ENCODE measurements around the gene TTC14.
"Not testable (repeated sequence)": the region's sequence is repeated elsewhere in the genome, so short reads cannot be mapped to it uniquely, and the experiment has no call there.

TTC14 gene

DNA sequence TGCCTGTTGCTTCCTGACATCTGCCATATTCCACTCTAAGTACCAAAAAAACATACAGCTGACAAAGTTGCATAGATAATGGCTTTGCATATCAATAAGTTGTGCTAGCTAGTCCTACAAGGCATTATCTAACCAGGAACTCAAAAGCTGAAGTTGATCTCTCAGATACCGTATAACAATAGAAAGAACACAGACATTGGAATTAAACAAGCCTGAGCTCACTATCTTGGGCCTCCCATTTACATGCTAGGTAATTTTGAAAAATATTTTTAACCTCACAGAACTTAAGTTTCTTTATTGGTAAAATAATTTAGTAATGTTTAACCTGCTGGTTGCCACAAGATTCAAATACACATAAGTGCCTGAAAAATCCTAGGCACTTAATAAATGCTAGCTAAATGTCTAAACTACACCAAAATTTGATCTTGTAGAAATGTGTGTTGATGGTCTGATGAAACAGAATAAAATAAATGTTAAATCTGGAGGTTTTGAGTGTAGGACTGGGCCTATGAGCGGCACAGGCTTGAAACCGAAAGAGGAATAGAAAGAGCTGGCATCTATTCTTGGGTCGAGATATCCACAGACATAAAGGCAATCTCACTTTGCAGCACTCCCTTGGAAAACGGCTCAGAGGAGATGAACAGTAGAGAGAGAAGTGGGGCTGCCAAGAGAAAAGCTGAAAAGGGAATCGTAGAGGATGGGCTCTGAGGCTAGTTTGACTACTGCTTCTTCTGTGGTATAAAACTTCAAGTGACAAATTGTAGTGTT lies 29.9 kb upstream of the TTC14 start:
- TF ChIP-seq CTCF (IDR thresholded peaks at IDR 0.05), result no peak

DNA sequence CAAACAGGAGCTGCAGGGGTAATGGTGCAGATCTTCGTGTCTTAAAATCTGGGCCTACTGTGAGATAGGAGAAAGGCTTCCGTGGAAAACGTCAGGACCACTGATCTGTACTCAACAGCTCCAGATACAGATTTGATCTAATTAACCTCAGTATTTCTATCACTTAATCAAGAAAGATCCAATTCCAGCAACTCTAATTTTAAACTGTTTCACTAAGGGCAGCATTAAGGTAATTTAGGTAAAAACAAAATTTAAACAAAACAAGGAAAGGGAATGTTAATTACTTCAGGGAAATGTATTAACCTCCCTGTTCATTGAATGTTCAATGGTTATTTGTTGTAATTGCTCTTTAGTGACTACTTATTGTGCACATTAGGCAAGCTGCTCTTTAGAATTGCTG lies 26.4 kb upstream of the TTC14 start:
- Histone ChIP-seq H3K79me2 (no peaks in the 10 kb centered on the region), H3K36me3 (ENCODE audit: control insufficient read depth, insufficient read depth, low read length) (no peaks in the 10 kb centered on the region), H3K27ac (no peak overlapping the region), H3K4me3 (ENCODE audit: low read depth, low read length) (no peak overlapping the region), H3K4me2 (ENCODE audit: low read length) (no peak overlapping the region), H3K9ac (no peak overlapping the region), H3K4me1 (no peaks in the 10 kb centered on the region), H3K9me3 (ENCODE audit: control insufficient read depth, low read length) (no peaks in the 10 kb centered on the region), H2AFZ (no peak overlapping the region), H3K27me3 (ENCODE audit: control insufficient read depth, insufficient read depth, low read length) (no peaks in the 10 kb centered on the region)
- no peak for TF ChIP-seq CTCF (IDR thresholded peaks at IDR 0.05)

More for the DNA sequence above, 29.9 kb upstream of the TTC14 start:
- Histone ChIP-seq H3K4me1 (no peaks in the 10 kb centered on the region), H2AFZ (no peak overlapping the region), H3K27me3 (ENCODE audit: control insufficient read depth, insufficient read depth, low read length) (no peaks in the 10 kb centered on the region), H3K79me2 (no peaks in the 10 kb centered on the region), H3K36me3 (ENCODE audit: control insufficient read depth, insufficient read depth, low read length) (no peaks in the 10 kb centered on the region), H3K27ac (no peak overlapping the region), H3K4me3 (ENCODE audit: low read depth, low read length) (no peak overlapping the region), H3K4me2 (ENCODE audit: low read length) (no peak overlapping the region), H3K9ac (no peak overlapping the region), H3K9me3 (ENCODE audit: control insufficient read depth, low read length) (no peaks in the 10 kb centered on the region)

- no peak overlapping the region for H3K4me2 ChIP-seq (ENCODE audit: low read length)
- TF ChIP-seq CTCF (IDR thresholded peaks at IDR 0.05), result no peak
- no peaks in the 10 kb centered on the region for H3K36me3 ChIP-seq (ENCODE audit: control insufficient read depth, insufficient read depth, low read length)
- H3K4me1 ChIP-seq, result peaks cover 3% of the 10 kb centered on the region
- no peak overlapping the region for H2AFZ ChIP-seq
- no peaks in the 10 kb centered on the region for H3K79me2 ChIP-seq
- no peaks in the 10 kb centered on the region for H3K27me3 ChIP-seq (ENCODE audit: control insufficient read depth, insufficient read depth, low read length)
- no peak overlapping the region for H3K4me3 ChIP-seq (ENCODE audit: low read depth, low read length)
- H3K9ac ChIP-seq, result no peak overlapping the region
- H3K27ac ChIP-seq, result no peak overlapping the region
- no peaks in the 10 kb centered on the region for H3K9me3 ChIP-seq (ENCODE audit: control insufficient read depth, low read length)
Measured at GRCh38 chr3:180580934-180581333, 21.0 kb upstream of the TTC14 start.

DNA sequence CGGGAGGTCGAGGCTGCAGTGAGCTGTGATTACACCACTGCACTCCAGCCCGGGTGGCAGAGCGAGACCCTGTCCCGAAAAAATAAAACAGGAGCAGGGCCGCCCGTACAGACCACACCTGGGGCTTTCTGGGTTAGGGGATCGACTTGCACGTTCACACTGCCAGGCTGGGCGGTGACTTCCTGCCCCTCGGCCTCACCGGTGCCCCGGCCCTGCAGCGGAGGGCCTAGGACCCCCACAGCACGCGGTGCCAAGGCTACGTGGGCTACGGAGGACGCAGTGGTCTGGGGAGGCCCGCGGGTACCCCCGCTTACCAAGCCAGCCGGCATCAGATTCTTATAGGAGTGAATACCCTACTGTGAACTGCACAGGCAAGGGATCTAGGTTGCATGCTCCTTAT lies 11.6 kb upstream of the TTC14 start:
- H2AFZ ChIP-seq, result no peak overlapping the region
- no peaks in the 10 kb centered on the region for H3K79me2 ChIP-seq
- no peaks in the 10 kb centered on the region for H3K36me3 ChIP-seq (ENCODE audit: control insufficient read depth, insufficient read depth, low read length)

DNA sequence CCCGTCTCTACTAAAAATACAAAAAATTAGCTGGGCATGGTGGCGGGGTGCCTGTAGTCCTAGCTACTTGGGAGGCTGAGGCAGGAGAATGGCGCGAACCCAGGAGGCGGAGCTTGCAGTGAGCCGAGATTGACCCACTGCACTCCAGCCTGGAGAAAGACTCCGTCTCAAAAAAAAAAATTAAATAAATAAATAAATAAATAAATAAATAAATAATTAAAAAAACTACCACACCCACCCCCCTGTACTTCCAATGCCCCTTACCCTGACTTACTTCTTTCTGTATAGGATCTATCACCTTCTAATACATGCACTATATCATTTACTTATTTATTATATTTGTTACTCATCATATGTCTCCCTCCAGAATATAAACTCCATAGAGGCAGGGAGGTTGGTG lies 8.3 kb upstream of the TTC14 start:
- H3K36me3 ChIP-seq (ENCODE audit: control insufficient read depth, insufficient read depth, low read length); H2AFZ ChIP-seq; H3K27me3 ChIP-seq (ENCODE audit: control insufficient read depth, insufficient read depth, low read length); H3K4me1 ChIP-seq; H3K4me3 ChIP-seq (ENCODE audit: low read depth, low read length); H3K9ac ChIP-seq; H3K79me2 ChIP-seq; H3K4me2 ChIP-seq (ENCODE audit: low read length); H3K27ac ChIP-seq; H3K9me3 ChIP-seq (ENCODE audit: control insufficient read depth, low read length): not testable (repeated sequence)

More for the DNA sequence above, 11.6 kb upstream of the TTC14 start:
- no peaks in the 10 kb centered on the region for H3K27me3 ChIP-seq (ENCODE audit: control insufficient read depth, insufficient read depth, low read length)
- H3K9ac ChIP-seq, result no peak overlapping the region
- TF ChIP-seq CTCF (IDR thresholded peaks at IDR 0.05), result no peak
- no peak overlapping the region for H3K4me3 ChIP-seq (ENCODE audit: low read depth, low read length)
- no peaks in the 10 kb centered on the region for H3K9me3 ChIP-seq (ENCODE audit: control insufficient read depth, low read length)
- H3K27ac ChIP-seq, result no peak overlapping the region
- no peaks in the 10 kb centered on the region for H3K4me1 ChIP-seq
- H3K4me2 ChIP-seq (ENCODE audit: low read length), result no peak overlapping the region

All from parathyroid adenoma (tissue), 2 donors.